A549 (cell line): Measurements from ENCODE around the gene MLXIP. TPM values are rescaled to one million over a fixed set of nuclear protein-coding genes. Genes with fewer than 3 reads are reported as not detected.

Experiments
- ATAC-seq, 2 experiments: fragments of 200-7000 bp in 1 of 2; fragments of >200 bp in 1 of 2; cut with Nextera tagmentation in 1 of 2; cut with Tn5 transposase in 1 of 2; 3 replicates each; pipeline versions ENCODE4 v1.8.0 to v1.9.1; 2018 to 2020; ENCODE audit warnings: mild to moderate bottlenecking in 1 of 2, moderate library complexity in 1 of 2
- CTCF ChIA-PET: fragments of 300-600 bp; sonication (Branson Sonifier 250); formaldehyde crosslinking; extraction: SDS; loops from one replicate; lab custom pipeline; 2021; ENCODE audit warnings: antibody characterized with exemption, inconsistent platforms; lab: Yijun Ruan, JAX
- POLR2A ChIA-PET: fragments of 350-600 bp; formaldehyde crosslinking; extraction: SDS; loops from one replicate; lab custom pipeline; 2021; ENCODE audit warnings: antibody characterized with exemption, inconsistent platforms; lab: Yijun Ruan, JAX
- DNase-seq, 2 experiments: peaks; one replicate each; pipeline versions ENCODE4 v3.0.0 to v3.0.0-alpha.2; 2011 to 2016; ENCODE audit warnings: low read depth in 1 of 2, low spot score in 1 of 2
- FAIRE-seq: peaks from 2 replicates; lab custom pipeline; 2011; peaks lifted over from hg19 to GRCh38; lab: Jason Lieb, UNC
- H3K27ac ChIP-seq, 2 experiments: fragments of >200 bp; sonication (Bioruptor Twin); formaldehyde crosslinking; 3 replicates each; pipeline ENCODE4 v1.5.1; 2016 to 2017
- H3K4me1 ChIP-seq: fragments of >200 bp; sonication (Bioruptor Twin); formaldehyde crosslinking; 3 replicates; pipeline ENCODE4 v1.6.1; 2016
- H3K4me2 ChIP-seq: fragments of >200 bp; sonication (Bioruptor Twin); formaldehyde crosslinking; 3 replicates; pipeline ENCODE4 v1.6.1; 2016
- H3K4me3 ChIP-seq: fragments of >200 bp; sonication (Bioruptor Twin); formaldehyde crosslinking; 3 replicates; pipeline ENCODE4 v1.5.1; 2016
- H3K9me3 ChIP-seq: fragments of >200 bp; sonication (Bioruptor Twin); formaldehyde crosslinking; 3 replicates; pipeline ENCODE4 v1.6.1; 2016
- CEBPB ChIP-seq, 2 experiments: fragments of >200 bp in 1 of 2; sonication (Bioruptor Twin) in 1 of 2; formaldehyde crosslinking in 1 of 2; IDR thresholded peaks; 2 replicates each; pipeline ENCODE4 v1.6.1; 2012 to 2016
- EHF ChIP-seq: fragments of 250-450 bp; sonication (Bioruptor Pico); IDR thresholded peaks from 2 replicates; pipeline ENCODE4 v1.5.0; 2020; ENCODE audit warnings: mild to moderate bottlenecking
- EHMT2 ChIP-seq: fragments of 200-600 bp; sonication (generic); IDR thresholded peaks from 2 replicates; pipeline ENCODE4 v1.6.1; 2016; ENCODE audit warnings: antibody characterized with exemption, low read depth, mild to moderate bottlenecking, moderate library complexity
- FOSB ChIP-seq: fragments of 250-450 bp; sonication (Bioruptor Pico); IDR thresholded peaks from 2 replicates; pipeline ENCODE4 v1.5.0; 2020; ENCODE audit warnings: mild to moderate bottlenecking, moderate library complexity
- HDAC2 ChIP-seq: fragments of 200-600 bp; sonication (generic); IDR thresholded peaks from 2 replicates; pipeline ENCODE4 v1.6.1; 2016
- HOXB5 ChIP-seq: fragments of 250-450 bp; sonication (Bioruptor Pico); IDR thresholded peaks from 2 replicates; pipeline ENCODE4 v1.5.0; 2020; ENCODE audit warnings: mild to moderate bottlenecking, moderate library complexity
- KDM5A ChIP-seq: fragments of 200-600 bp; sonication (generic); IDR thresholded peaks from 2 replicates; pipeline ENCODE4 v1.6.1; 2016; ENCODE audit warnings: antibody characterized with exemption, mild to moderate bottlenecking
- MAFK ChIP-seq: fragments of 450-650 bp; IDR thresholded peaks from 2 replicates; pipeline ENCODE4 v1.6.1; 2014; ENCODE audit not compliant: partially characterized antibody
- MAZ ChIP-seq: fragments of 150-350 bp; IDR thresholded peaks from 2 replicates; pipeline ENCODE4 v1.6.1; 2014; ENCODE audit warnings: antibody characterized with exemption, low read depth, low read length, borderline replicate concordance
- RAD21 ChIP-seq, 2 experiments: fragments of >200 bp in 1 of 2; sonication (Bioruptor Twin) in 1 of 2; formaldehyde crosslinking in 1 of 2; IDR thresholded peaks in 1 of 2; conservative IDR thresholded peaks in 1 of 2; 2 replicates in 1 of 2; 3 replicates in 1 of 2; pipeline ENCODE4 v1.6.1; 2012 to 2018; ENCODE audit warnings: inconsistent platforms in 1 of 2
- RNF2 ChIP-seq: fragments of 200-600 bp; sonication (generic); IDR thresholded peaks from 2 replicates; pipeline ENCODE4 v1.6.1; 2016; ENCODE audit warnings: low read depth, mild to moderate bottlenecking, antibody characterized with exemption, moderate library complexity, borderline replicate concordance
- SMC3 ChIP-seq: fragments of >200 bp; sonication (Bioruptor Twin); formaldehyde crosslinking; IDR thresholded peaks from 3 replicates; pipeline ENCODE4 v1.6.1; 2018; ENCODE audit warnings: inconsistent platforms
- ZC3H11A ChIP-seq: fragments of 450-650 bp; IDR thresholded peaks from 2 replicates; pipeline ENCODE4 v1.6.1; 2014; ENCODE audit warnings: antibody characterized with exemption, mild to moderate bottlenecking
- WGBS: methylation state at CpG from one replicate; pipeline ENCODE4 v1.1.6; 2017; ENCODE audit errors: missing lambda C conversion rate; 5-methylcytosine and 5-hydroxymethylcytosine counted together
- polyA plus RNA-seq, 4 experiments: library from polyadenylated mRNA; depleted of rRNA in 3 of 4; stranded (reverse); fragments of >200 nt; fragmentation: RNase III in 1 of 4; extraction: RNeasy Plus Mini Kit Qiagen cat#74134 plus additional on column Dnase treatment in 1 of 4; gene quantifications; 2 replicates in 3 of 4; 3 replicates in 1 of 4; pipeline ENCODE4 v1.2.3, GENCODE V29; 2011 to 2017
- TF ChIP-seq, protein P1 (sequence below): fragments of >200 bp; sonication (Bioruptor Twin); formaldehyde crosslinking; IDR thresholded peaks from 2 replicates; pipeline ENCODE4 v1.6.1; 2016
- TF ChIP-seq, protein P2 (sequence below): fragments of 450-650 bp; IDR thresholded peaks from 2 replicates; pipeline ENCODE4 v1.6.1; 2014; ENCODE audit warnings: antibody characterized with exemption
- TF ChIP-seq, protein P3 (sequence below): fragments of >200 bp; sonication (Bioruptor Twin); formaldehyde crosslinking; IDR thresholded peaks from 3 replicates; pipeline ENCODE4 v1.5.1; 2016
- TF ChIP-seq, protein P4 (sequence below): fragments of 200-600 bp; sonication (generic); IDR thresholded peaks from 2 replicates; pipeline ENCODE4 v1.6.1; 2016; ENCODE audit warnings: antibody characterized with exemption, mild to moderate bottlenecking, moderate library complexity
- TF ChIP-seq, protein P5 (sequence below): fragments of 250-450 bp; sonication (Bioruptor Pico); IDR thresholded peaks from 2 replicates; pipeline ENCODE4 v1.5.0; 2021; ENCODE audit warnings: mild to moderate bottlenecking, moderate library complexity, borderline replicate concordance

The MLXIP gene
- polyA plus RNA-seq, 2 of the 4 experiments (the other 2 are of a cell fraction) = 7.0 to 21.4 TPM

DNA sequence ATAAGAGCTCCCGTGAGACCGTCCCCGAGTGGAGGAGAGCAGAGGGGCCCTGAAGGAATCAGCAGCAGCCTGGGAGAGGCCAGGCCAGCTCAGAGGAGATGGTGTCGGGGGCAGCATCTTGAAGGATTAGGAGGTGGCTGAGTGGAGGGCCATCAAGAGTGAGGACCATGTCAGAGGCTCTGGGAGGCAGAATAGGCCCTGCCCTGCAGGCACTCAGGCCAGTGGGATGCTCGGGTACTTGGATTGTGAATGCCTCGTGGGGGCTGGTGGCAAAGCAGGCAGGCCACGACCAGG, 47.7 kb downstream of the MLXIP start:
- FAIRE-seq (no peak), ATAC-seq (no peak), DNase-seq (no peak)
- Histone ChIP-seq H3K4me1 (peaks cover 47% of the 10 kb centered on the region), H3K4me2 (peak overlapping the region; percentile 51), H3K9me3 (no peaks in the 10 kb centered on the region), H3K4me3 (no peak overlapping the region), H3K27ac (peak overlapping the region; percentile 12 to 68; a peak in 3 of 6 replicates)
- CTCF ChIA-PET = interaction anchor here (0.7 to 18.8 kb wide), 7 partner anchors 17 to 98 kb away, joined by 3 to 850 read pairs (median 76); partner anchors contain the start of gene MLXIP
- 82% methylated on average over 7 of the region's 7 CpGs for WGBS
- POLR2A ChIA-PET = no interaction called here
- no peak for TF ChIP-seq RNF2
- no peak for TF ChIP-seq KDM5A
- TF ChIP-seq HDAC2 = no peak
- TF ChIP-seq SMC3 = no peak
- no peak for TF ChIP-seq MAFK
- TF ChIP-seq EHMT2 = no peak
- no peak for TF ChIP-seq FOSB
- TF ChIP-seq ZC3H11A = no peak
- TF ChIP-seq MAZ = no peak
- TF ChIP-seq, protein P1, sequence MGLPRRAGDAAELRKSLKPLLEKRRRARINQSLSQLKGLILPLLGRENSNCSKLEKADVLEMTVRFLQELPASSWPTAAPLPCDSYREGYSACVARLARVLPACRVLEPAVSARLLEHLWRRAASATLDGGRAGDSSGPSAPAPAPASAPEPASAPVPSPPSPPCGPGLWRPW = no peak
- no peak for TF ChIP-seq HOXB5 (CRISPR knock-in tag)
- TF ChIP-seq, protein P2, sequence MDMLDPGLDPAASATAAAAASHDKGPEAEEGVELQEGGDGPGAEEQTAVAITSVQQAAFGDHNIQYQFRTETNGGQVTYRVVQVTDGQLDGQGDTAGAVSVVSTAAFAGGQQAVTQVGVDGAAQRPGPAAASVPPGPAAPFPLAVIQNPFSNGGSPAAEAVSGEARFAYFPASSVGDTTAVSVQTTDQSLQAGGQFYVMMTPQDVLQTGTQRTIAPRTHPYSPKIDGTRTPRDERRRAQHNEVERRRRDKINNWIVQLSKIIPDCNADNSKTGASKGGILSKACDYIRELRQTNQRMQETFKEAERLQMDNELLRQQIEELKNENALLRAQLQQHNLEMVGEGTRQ = no peak
- TF ChIP-seq CEBPB (IDR thresholded peaks at IDR 0.05) = no peak

DNA sequence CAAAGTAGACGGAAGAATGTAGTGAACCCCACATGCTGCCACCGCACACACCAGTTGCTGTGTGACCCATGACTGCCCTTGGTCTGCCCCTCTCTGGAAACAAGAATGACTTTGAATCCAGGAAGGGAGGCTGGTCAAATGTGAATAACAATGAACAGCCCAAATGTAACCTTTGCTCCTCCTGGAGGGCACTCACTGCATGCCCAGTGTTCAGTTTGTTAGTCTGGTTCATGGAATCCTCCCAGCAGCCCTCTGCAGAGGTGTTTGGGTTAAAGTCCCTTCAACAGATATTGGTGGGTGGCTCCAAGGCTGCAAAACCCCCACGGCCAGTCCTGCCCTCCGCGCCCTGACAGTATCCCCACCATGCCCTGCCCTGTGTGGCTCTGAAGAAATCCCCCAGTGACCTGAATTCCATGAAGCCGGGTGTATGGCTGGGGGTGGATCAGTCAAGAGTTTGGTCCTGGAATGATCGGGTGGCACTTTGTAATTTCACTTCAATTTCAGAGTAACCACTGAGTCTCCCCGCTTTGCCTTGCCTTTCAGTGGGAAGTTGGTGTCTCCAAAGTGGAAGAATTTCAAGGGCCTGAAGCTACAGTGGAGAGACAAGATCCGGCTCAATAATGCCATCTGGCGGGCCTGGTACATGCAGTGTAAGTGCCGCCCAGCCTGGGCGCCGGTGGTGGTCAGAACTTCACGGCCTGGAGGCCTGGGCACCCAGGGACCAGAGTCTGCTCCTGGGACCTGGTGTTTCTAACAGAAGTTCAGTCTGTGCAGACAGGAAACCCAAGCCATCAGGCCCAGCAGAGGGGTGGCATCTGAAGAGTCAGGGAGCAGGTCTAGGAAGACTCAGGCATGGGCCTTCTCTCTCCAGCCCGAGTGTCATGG, 48.4 kb downstream of the MLXIP start:
- peak overlapping the region; percentile 51 for H3K4me2 ChIP-seq
- peaks cover 47% of the 10 kb centered on the region for H3K4me1 ChIP-seq
- FAIRE-seq (peak; percentile 46), DNase-seq (peak; percentile 58 to 77), ATAC-seq (peak; percentile 74 to 79)
- POLR2A ChIA-PET = no interaction called here
- H3K27ac ChIP-seq = peak overlapping the region; percentile 49 to 68; a peak in 4 of 6 replicates
- TF ChIP-seq, protein P3, sequence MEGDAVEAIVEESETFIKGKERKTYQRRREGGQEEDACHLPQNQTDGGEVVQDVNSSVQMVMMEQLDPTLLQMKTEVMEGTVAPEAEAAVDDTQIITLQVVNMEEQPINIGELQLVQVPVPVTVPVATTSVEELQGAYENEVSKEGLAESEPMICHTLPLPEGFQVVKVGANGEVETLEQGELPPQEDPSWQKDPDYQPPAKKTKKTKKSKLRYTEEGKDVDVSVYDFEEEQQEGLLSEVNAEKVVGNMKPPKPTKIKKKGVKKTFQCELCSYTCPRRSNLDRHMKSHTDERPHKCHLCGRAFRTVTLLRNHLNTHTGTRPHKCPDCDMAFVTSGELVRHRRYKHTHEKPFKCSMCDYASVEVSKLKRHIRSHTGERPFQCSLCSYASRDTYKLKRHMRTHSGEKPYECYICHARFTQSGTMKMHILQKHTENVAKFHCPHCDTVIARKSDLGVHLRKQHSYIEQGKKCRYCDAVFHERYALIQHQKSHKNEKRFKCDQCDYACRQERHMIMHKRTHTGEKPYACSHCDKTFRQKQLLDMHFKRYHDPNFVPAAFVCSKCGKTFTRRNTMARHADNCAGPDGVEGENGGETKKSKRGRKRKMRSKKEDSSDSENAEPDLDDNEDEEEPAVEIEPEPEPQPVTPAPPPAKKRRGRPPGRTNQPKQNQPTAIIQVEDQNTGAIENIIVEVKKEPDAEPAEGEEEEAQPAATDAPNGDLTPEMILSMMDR = peak; percentile 67
- TF ChIP-seq, protein P4, sequence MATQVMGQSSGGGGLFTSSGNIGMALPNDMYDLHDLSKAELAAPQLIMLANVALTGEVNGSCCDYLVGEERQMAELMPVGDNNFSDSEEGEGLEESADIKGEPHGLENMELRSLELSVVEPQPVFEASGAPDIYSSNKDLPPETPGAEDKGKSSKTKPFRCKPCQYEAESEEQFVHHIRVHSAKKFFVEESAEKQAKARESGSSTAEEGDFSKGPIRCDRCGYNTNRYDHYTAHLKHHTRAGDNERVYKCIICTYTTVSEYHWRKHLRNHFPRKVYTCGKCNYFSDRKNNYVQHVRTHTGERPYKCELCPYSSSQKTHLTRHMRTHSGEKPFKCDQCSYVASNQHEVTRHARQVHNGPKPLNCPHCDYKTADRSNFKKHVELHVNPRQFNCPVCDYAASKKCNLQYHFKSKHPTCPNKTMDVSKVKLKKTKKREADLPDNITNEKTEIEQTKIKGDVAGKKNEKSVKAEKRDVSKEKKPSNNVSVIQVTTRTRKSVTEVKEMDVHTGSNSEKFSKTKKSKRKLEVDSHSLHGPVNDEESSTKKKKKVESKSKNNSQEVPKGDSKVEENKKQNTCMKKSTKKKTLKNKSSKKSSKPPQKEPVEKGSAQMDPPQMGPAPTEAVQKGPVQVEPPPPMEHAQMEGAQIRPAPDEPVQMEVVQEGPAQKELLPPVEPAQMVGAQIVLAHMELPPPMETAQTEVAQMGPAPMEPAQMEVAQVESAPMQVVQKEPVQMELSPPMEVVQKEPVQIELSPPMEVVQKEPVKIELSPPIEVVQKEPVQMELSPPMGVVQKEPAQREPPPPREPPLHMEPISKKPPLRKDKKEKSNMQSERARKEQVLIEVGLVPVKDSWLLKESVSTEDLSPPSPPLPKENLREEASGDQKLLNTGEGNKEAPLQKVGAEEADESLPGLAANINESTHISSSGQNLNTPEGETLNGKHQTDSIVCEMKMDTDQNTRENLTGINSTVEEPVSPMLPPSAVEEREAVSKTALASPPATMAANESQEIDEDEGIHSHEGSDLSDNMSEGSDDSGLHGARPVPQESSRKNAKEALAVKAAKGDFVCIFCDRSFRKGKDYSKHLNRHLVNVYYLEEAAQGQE = no peak
- no peak for TF ChIP-seq EHMT2
- no peak for TF ChIP-seq EHF (CRISPR knock-in tag)
- TF ChIP-seq RAD21 (conservative IDR thresholded peaks at IDR 0.05 in 1 of 2, IDR thresholded peaks at IDR 0.05 in 1 of 2) = peak; percentile 81 to 85
- TF ChIP-seq SMC3 = peak; percentile 87
- TF ChIP-seq, protein P5, sequence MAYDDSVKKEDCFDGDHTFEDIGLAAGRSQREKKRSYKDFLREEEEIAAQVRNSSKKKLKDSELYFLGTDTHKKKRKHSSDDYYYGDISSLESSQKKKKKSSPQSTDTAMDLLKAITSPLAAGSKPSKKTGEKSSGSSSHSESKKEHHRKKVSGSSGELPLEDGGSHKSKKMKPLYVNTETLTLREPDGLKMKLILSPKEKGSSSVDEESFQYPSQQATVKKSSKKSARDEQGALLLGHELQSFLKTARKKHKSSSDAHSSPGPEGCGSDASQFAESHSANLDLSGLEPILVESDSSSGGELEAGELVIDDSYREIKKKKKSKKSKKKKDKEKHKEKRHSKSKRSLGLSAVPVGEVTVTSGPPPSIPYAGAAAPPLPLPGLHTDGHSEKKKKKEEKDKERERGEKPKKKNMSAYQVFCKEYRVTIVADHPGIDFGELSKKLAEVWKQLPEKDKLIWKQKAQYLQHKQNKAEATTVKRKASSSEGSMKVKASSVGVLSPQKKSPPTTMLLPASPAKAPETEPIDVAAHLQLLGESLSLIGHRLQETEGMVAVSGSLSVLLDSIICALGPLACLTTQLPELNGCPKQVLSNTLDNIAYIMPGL (CRISPR knock-in tag) = no peak
- no peak for TF ChIP-seq FOSB
- CTCF ChIA-PET = interaction anchor here (0.7 to 18.8 kb wide), 16 partner anchors 11 to 333 kb away, joined by 3 to 850 read pairs (median 4); partner anchors contain the start of gene MLXIP
- no peak overlapping the region for H3K4me3 ChIP-seq
- WGBS = 55% methylated on average over 15 of the region's 15 CpGs
- H3K9me3 ChIP-seq = no peaks in the 10 kb centered on the region
